MM.1S (cell line): ENCODE measurements around the gene ITGAV.

Source experiments
- DNase-seq: peaks from one replicate; pipeline ENCODE4 v3.0.0-alpha.2; 2015
- H2AFZ ChIP-seq: fragments of 300-600 bp; sonication (generic); 2 replicates; pipeline ENCODE4 v1.6.0; 2016; ENCODE audit warnings: antibody characterized with exemption, low read length
- H3F3A ChIP-seq: fragments of 300-600 bp; sonication (generic); 2 replicates; pipeline ENCODE4 v1.6.1; 2016; ENCODE audit warnings: mild to moderate bottlenecking, antibody characterized with exemption, low read length, moderate library complexity, mixed read lengths; ENCODE audit not compliant: insufficient read depth
- H3K27ac ChIP-seq: fragments of 300-600 bp; sonication (generic); 2 replicates; pipeline ENCODE4 v1.5.1; 2016; ENCODE audit warnings: mild to moderate bottlenecking, low read length
- H3K27me3 ChIP-seq: fragments of 300-600 bp; sonication (generic); replicated peaks from 2 replicates; pipeline ENCODE4 v1.6.0; 2016; ENCODE audit warnings: low read length; ENCODE audit not compliant: insufficient read depth
- H3K36me3 ChIP-seq: fragments of 300-600 bp; sonication (generic); replicated peaks from 2 replicates; pipeline ENCODE4 v1.6.1; 2016; ENCODE audit warnings: mild to moderate bottlenecking, low read length, mixed read lengths; ENCODE audit not compliant: insufficient read depth
- H3K4me1 ChIP-seq: fragments of 300-600 bp; sonication (generic); 2 replicates; pipeline ENCODE4 v1.6.1; 2016; ENCODE audit warnings: low read length, mixed read lengths
- H3K4me2 ChIP-seq: fragments of 300-600 bp; sonication (generic); 2 replicates; pipeline ENCODE4 v1.6.0; 2016; ENCODE audit warnings: low read depth, low read length
- H3K4me3 ChIP-seq: fragments of 300-600 bp; sonication (generic); 2 replicates; pipeline ENCODE4 v1.5.1; 2016; ENCODE audit warnings: low read length, mixed read lengths
- H3K79me2 ChIP-seq: fragments of 300-600 bp; sonication (generic); 2 replicates; pipeline ENCODE4 v1.6.1; 2016; ENCODE audit warnings: mixed run types, low read length, mixed read lengths
- H3K9ac ChIP-seq: fragments of 300-600 bp; sonication (generic); 2 replicates; pipeline ENCODE4 v1.6.1; 2016; ENCODE audit warnings: low read length, mixed read lengths
- H3K9me2 ChIP-seq: fragments of 300-600 bp; sonication (generic); replicated peaks from 2 replicates; pipeline ENCODE4 v1.6.1; 2016; ENCODE audit warnings: mild to moderate bottlenecking, low read length, mixed read lengths; ENCODE audit not compliant: insufficient read depth
- H3K9me3 ChIP-seq: fragments of 300-600 bp; sonication (generic); replicated peaks from 2 replicates; pipeline ENCODE4 v1.6.1; 2016; ENCODE audit warnings: mild to moderate bottlenecking, low read length, mixed read lengths; ENCODE audit not compliant: insufficient read depth
- H4K20me1 ChIP-seq: fragments of 300-600 bp; sonication (generic); 2 replicates; pipeline ENCODE4 v1.6.1; 2016; ENCODE audit warnings: mild to moderate bottlenecking, low read length, moderate library complexity, mixed read lengths; ENCODE audit not compliant: insufficient read depth
- CTCF ChIP-seq: fragments of 300-600 bp; sonication (generic); IDR thresholded peaks from 2 replicates; pipeline ENCODE4 v1.5.1; 2016; ENCODE audit warnings: antibody characterized with exemption, low read length, mixed read lengths
- EZH2 ChIP-seq: fragments of 300-600 bp; sonication (generic); optimal IDR thresholded peaks from 2 replicates; pipeline ENCODE3; 2017; ENCODE audit warnings: low read depth, mild to moderate bottlenecking, antibody characterized with exemption, low read length, mixed read lengths
- EZH2phosphoT487 ChIP-seq: fragments of 300-600 bp; sonication (generic); IDR thresholded peaks from 2 replicates; pipeline ENCODE4 v1.6.1; 2018; ENCODE audit warnings: antibody characterized with exemption, low read length

The ITGAV gene

GRCh38 chr2:186573531-186573930 lies 16.3 kb upstream of the ITGAV start:
- H3K9me2 ChIP-seq, result no peaks in the 10 kb centered on the region
- H3K36me3 ChIP-seq, result no peaks in the 10 kb centered on the region
- H3K9me3 ChIP-seq, result no peaks in the 10 kb centered on the region
- no peak overlapping the region for H3K4me3 ChIP-seq
- peaks cover 7% of the 10 kb centered on the region for H3K4me1 ChIP-seq
- H3K9ac ChIP-seq, result no peak overlapping the region
- H3F3A ChIP-seq, result peaks cover 3% of the 10 kb centered on the region; the same call in 1 of the 2 replicates
- H2AFZ ChIP-seq, result no peak overlapping the region
- TF ChIP-seq EZH2phosphoT487 (no peak), CTCF (no peak), EZH2 (no peak)
- no peak overlapping the region for H3K4me2 ChIP-seq
- DNase-seq, result no peak
- no peaks in the 10 kb centered on the region for H3K27me3 ChIP-seq
- H3K79me2 ChIP-seq, result no peaks in the 10 kb centered on the region
- no peaks in the 10 kb centered on the region for H4K20me1 ChIP-seq
- no peak overlapping the region for H3K27ac ChIP-seq

GRCh38 chr2:186575302-186575701 lies 14.6 kb upstream of the ITGAV start:
- DNase-seq, result no peak
- H3K79me2 ChIP-seq, result no peaks in the 10 kb centered on the region
- H3K4me2 ChIP-seq, result no peak overlapping the region
- no peak overlapping the region for H3K4me3 ChIP-seq
- no peak overlapping the region for H3K27ac ChIP-seq
- no peaks in the 10 kb centered on the region for H3K27me3 ChIP-seq
- H2AFZ ChIP-seq, result no peak overlapping the region
- H3K9me3 ChIP-seq, result no peaks in the 10 kb centered on the region
- H3K9ac ChIP-seq, result no peak overlapping the region
- 0 out of 2 replicates have a peak, but pooled peaks cover under 1% of the 10 kb centered on the region for H3K4me1 ChIP-seq
- no peak for TF ChIP-seq CTCF
- no peaks in the 10 kb centered on the region for H3F3A ChIP-seq
- no peaks in the 10 kb centered on the region for H4K20me1 ChIP-seq
- no peaks in the 10 kb centered on the region for H3K9me2 ChIP-seq
- no peaks in the 10 kb centered on the region for H3K36me3 ChIP-seq

GRCh38 chr2:186575856-186576255 lies 14.0 kb upstream of the ITGAV start:
- H3K27me3 ChIP-seq, result no peaks in the 10 kb centered on the region
- no peaks in the 10 kb centered on the region for H3K9me3 ChIP-seq
- no peak overlapping the region for H3K4me3 ChIP-seq
- H3F3A ChIP-seq, result no peaks in the 10 kb centered on the region
- no peak overlapping the region for H3K27ac ChIP-seq
- no peaks in the 10 kb centered on the region for H3K4me1 ChIP-seq
- no peaks in the 10 kb centered on the region for H4K20me1 ChIP-seq
- no peak for DNase-seq
- H3K79me2 ChIP-seq, result no peaks in the 10 kb centered on the region
- no peaks in the 10 kb centered on the region for H3K36me3 ChIP-seq
- H3K9ac ChIP-seq, result no peak overlapping the region
- TF ChIP-seq EZH2 (no peak), EZH2phosphoT487 (no peak), CTCF (no peak)
- H3K4me2 ChIP-seq, result no peak overlapping the region
- no peak overlapping the region for H2AFZ ChIP-seq
- no peaks in the 10 kb centered on the region for H3K9me2 ChIP-seq
